MG63 (cell line): Measurements from ENCODE around the gene DCLK2. TPM values are rescaled to one million over a fixed set of nuclear protein-coding genes. Genes with fewer than 3 reads are reported as not detected.

Experiments
- DNase-seq: peaks from one replicate; pipeline ENCODE4 v3.0.0-alpha.2; 2020
- H3K27me3 ChIP-seq: fragments of 250-450 bp; sonication (Bioruptor Pico); 2 replicates; pipeline ENCODE4 v1.5.1; 2020; ENCODE audit warnings: mild to moderate bottlenecking, moderate library complexity
- H3K36me3 ChIP-seq: fragments of 250-450 bp; sonication (Bioruptor Pico); 2 replicates; pipeline ENCODE4 v1.5.1; 2020; ENCODE audit warnings: mild to moderate bottlenecking, moderate library complexity
- H3K4me3 ChIP-seq: fragments of 250-450 bp; sonication (Bioruptor Pico); 2 replicates; pipeline ENCODE4 v1.5.1; 2020; ENCODE audit warnings: mild to moderate bottlenecking, moderate library complexity
- H3K9me3 ChIP-seq: fragments of 250-450 bp; sonication (Bioruptor Pico); 2 replicates; pipeline ENCODE4 v1.5.1; 2020; ENCODE audit warnings: mild to moderate bottlenecking, moderate library complexity
- total RNA-seq: library from RNA; depleted of rRNA; stranded (reverse); fragments of >200 nt; shearing (Covaris generic); gene quantifications from 2 replicates; pipeline ENCODE4 v1.2.3, GENCODE V29; 2014; ENCODE audit warnings: low replicate concordance

DCLK2 gene
- total RNA-seq, 1 experiment from 2014 or later, result 3.1 TPM

- no peaks in the 10 kb centered on the region for H3K27me3 ChIP-seq
- H3K36me3 ChIP-seq, result peaks cover 32% of the 10 kb centered on the region
- no peaks in the 10 kb centered on the region for H3K9me3 ChIP-seq
- no peak overlapping the region for H3K4me3 ChIP-seq
- no peak for DNase-seq
These were observed 151.3 kb downstream of the DCLK2 start for GRCh38 chr4:150229520-150229919.

- H3K36me3 ChIP-seq, result peaks cover 38% of the 10 kb centered on the region
- no peaks in the 10 kb centered on the region for H3K27me3 ChIP-seq
These were observed 152.3 kb downstream of the DCLK2 start for GRCh38 chr4:150230561-150230960.

GRCh38 chr4:150231107-150231770, 153.0 kb downstream of the DCLK2 start:
- Histone ChIP-seq H3K36me3 (peaks cover 40% of the 10 kb centered on the region), H3K27me3 (no peaks in the 10 kb centered on the region), H3K4me3 (no peak overlapping the region), H3K9me3 (no peaks in the 10 kb centered on the region)
- DNase-seq, result no peak

More at GRCh38 chr4:150230561-150230960, 152.3 kb downstream of the DCLK2 start:
- H3K9me3 ChIP-seq, result no peaks in the 10 kb centered on the region
- no peak overlapping the region for H3K4me3 ChIP-seq
- DNase-seq, result no peak

- Histone ChIP-seq H3K9me3 (no peaks in the 10 kb centered on the region), H3K4me3 (no peak overlapping the region), H3K36me3 (peaks cover 40% of the 10 kb centered on the region), H3K27me3 (no peaks in the 10 kb centered on the region)
- no peak for DNase-seq
These were observed 153.8 kb downstream of the DCLK2 start for GRCh38 chr4:150232029-150232428.

GRCh38 chr4:150234246-150234645, 156.0 kb downstream of the DCLK2 start:
- no peaks in the 10 kb centered on the region for H3K27me3 ChIP-seq
- H3K9me3 ChIP-seq, result no peaks in the 10 kb centered on the region
- H3K4me3 ChIP-seq, result no peak overlapping the region
- H3K36me3 ChIP-seq, result peaks cover 47% of the 10 kb centered on the region
- DNase-seq, result no peak

GRCh38 chr4:150235317-150235716, 157.1 kb downstream of the DCLK2 start:
- no peaks in the 10 kb centered on the region for H3K9me3 ChIP-seq
- peaks cover 47% of the 10 kb centered on the region for H3K36me3 ChIP-seq
- no peak overlapping the region for H3K4me3 ChIP-seq
- no peak for DNase-seq
- no peaks in the 10 kb centered on the region for H3K27me3 ChIP-seq

GRCh38 chr4:150235808-150236271, 157.6 kb downstream of the DCLK2 start:
- Histone ChIP-seq H3K9me3 (no peaks in the 10 kb centered on the region), H3K27me3 (no peaks in the 10 kb centered on the region), H3K36me3 (peaks cover 47% of the 10 kb centered on the region), H3K4me3 (no peak overlapping the region)
- no peak for DNase-seq

- Histone ChIP-seq H3K9me3 (no peaks in the 10 kb centered on the region), H3K4me3 (no peak overlapping the region), H3K36me3 (peaks cover 47% of the 10 kb centered on the region), H3K27me3 (no peaks in the 10 kb centered on the region)
- no peak for DNase-seq
These were observed 158.4 kb downstream of the DCLK2 start for GRCh38 chr4:150236626-150237025.

GRCh38 chr4:150237110-150237872, 159.0 kb downstream of the DCLK2 start:
- Histone ChIP-seq H3K9me3 (no peaks in the 10 kb centered on the region), H3K4me3 (no peak overlapping the region), H3K36me3 (peaks cover 44% of the 10 kb centered on the region), H3K27me3 (no peaks in the 10 kb centered on the region)
- no peak for DNase-seq

- Histone ChIP-seq H3K27me3 (no peaks in the 10 kb centered on the region), H3K9me3 (no peaks in the 10 kb centered on the region), H3K4me3 (no peak overlapping the region), H3K36me3 (peaks cover 32% of the 10 kb centered on the region)
- no peak for DNase-seq
These were observed 160.3 kb downstream of the DCLK2 start for GRCh38 chr4:150238591-150238990.

GRCh38 chr4:150240011-150240410, 161.8 kb downstream of the DCLK2 start:
- H3K4me3 ChIP-seq, result no peak overlapping the region
- peaks cover 23% of the 10 kb centered on the region for H3K36me3 ChIP-seq
- no peaks in the 10 kb centered on the region for H3K9me3 ChIP-seq
- no peaks in the 10 kb centered on the region for H3K27me3 ChIP-seq
- DNase-seq, result no peak

GRCh38 chr4:150242820-150243458, 164.7 kb downstream of the DCLK2 start:
- Histone ChIP-seq H3K36me3 (peaks cover 17% of the 10 kb centered on the region), H3K4me3 (no peak overlapping the region), H3K27me3 (no peaks in the 10 kb centered on the region), H3K9me3 (no peaks in the 10 kb centered on the region)
- peak; percentile 18 for DNase-seq

- no peak for DNase-seq
These were observed 165.7 kb downstream of the DCLK2 start for GRCh38 chr4:150243932-150244331.

GRCh38 chr4:150244600-150244999, 166.4 kb downstream of the DCLK2 start:
- no peaks in the 10 kb centered on the region for H3K27me3 ChIP-seq
- peak; percentile 71 for DNase-seq
- no peaks in the 10 kb centered on the region for H3K9me3 ChIP-seq
- peaks cover 8% of the 10 kb centered on the region for H3K36me3 ChIP-seq
- no peak overlapping the region for H3K4me3 ChIP-seq

More at GRCh38 chr4:150243932-150244331, 165.7 kb downstream of the DCLK2 start:
- H3K36me3 ChIP-seq, result peaks cover 10% of the 10 kb centered on the region
- H3K9me3 ChIP-seq, result no peaks in the 10 kb centered on the region
- no peak overlapping the region for H3K4me3 ChIP-seq
- H3K27me3 ChIP-seq, result no peaks in the 10 kb centered on the region

GRCh38 chr4:150247184-150247583, 168.9 kb downstream of the DCLK2 start:
- H3K4me3 ChIP-seq, result no peak overlapping the region
- H3K9me3 ChIP-seq, result no peaks in the 10 kb centered on the region
- H3K27me3 ChIP-seq, result no peaks in the 10 kb centered on the region
- DNase-seq, result no peak
- H3K36me3 ChIP-seq, result peaks cover 8% of the 10 kb centered on the region

GRCh38 chr4:150248181-150248580, 169.9 kb downstream of the DCLK2 start:
- peaks cover 8% of the 10 kb centered on the region for H3K36me3 ChIP-seq
- H3K27me3 ChIP-seq, result no peaks in the 10 kb centered on the region
- DNase-seq, result no peak
- no peaks in the 10 kb centered on the region for H3K9me3 ChIP-seq
- H3K4me3 ChIP-seq, result no peak overlapping the region

- Histone ChIP-seq H3K27me3 (no peaks in the 10 kb centered on the region), H3K4me3 (no peak overlapping the region), H3K36me3 (peaks cover 8% of the 10 kb centered on the region), H3K9me3 (no peaks in the 10 kb centered on the region)
- DNase-seq, result no peak
These were observed 172.2 kb downstream of the DCLK2 start for GRCh38 chr4:150250293-150250997.
